Colonic mucosa (tissue), 4 donors: ENCODE data around the gene AGAP2. TPM values are rescaled to one million over a fixed set of nuclear protein-coding genes. Genes with fewer than 3 reads are reported as not detected.

Experiments used
- DNase-seq: peaks from one replicate; pipeline ENCODE4 v3.0.0-alpha.2; 2020
- H3K27ac ChIP-seq: fragments of 200-600 bp; one replicate; pipeline ENCODE4 v1.8.0; 2021
- H3K27me3 ChIP-seq: fragments of 200-600 bp; one replicate; pipeline ENCODE4 v1.8.0; 2021
- H3K36me3 ChIP-seq: fragments of 200-600 bp; one replicate; pipeline ENCODE4 v1.8.0; 2021
- H3K4me1 ChIP-seq: fragments of 200-600 bp; one replicate; pipeline ENCODE4 v1.8.0; 2021; ENCODE audit warnings: mild to moderate bottlenecking
- H3K4me3 ChIP-seq: fragments of 200-600 bp; one replicate; pipeline ENCODE4 v1.8.0; 2021
- H3K9ac ChIP-seq, 2 donors: one replicate each; pipeline ENCODE4 v1.7.0; 2013; ENCODE audit warnings: control low read depth in 2 of 2, low read depth in 2 of 2, low read length in 2 of 2
- H3K9me3 ChIP-seq: fragments of 200-600 bp; one replicate; pipeline ENCODE4 v1.8.0; 2021
- intact Hi-C: fragments of 100-400 bp; cut with DNase I; formaldehyde crosslinking; loops from one replicate; pipeline ENCODE4 v1.14.1; 2022
- total RNA-seq, 2 donors: library from RNA; stranded (reverse); fragmentation: NEBNext Ultra II Directional in 1 of 2; extraction: Animal tissue kit (Norgen Biotek cat#: 25700) in 1 of 2; gene quantifications; one replicate each; pipeline ENCODE4 v1.2.1, GENCODE V29; 2021
- TF ChIP-seq, protein P1 (sequence below): fragments of 200-600 bp; IDR thresholded peaks from one replicate; pipeline ENCODE4 v1.8.0; 2022; ENCODE audit warnings: antibody characterized with exemption, mild to moderate bottlenecking
- donor health status: healthy.
- donor health status: DM: no; HTN: no; CAD: no.
- donor health status: DM: no; HTN: no; CAD: no.

The AGAP2 gene
- total RNA-seq, 2 donors from 2014 or later, result 0.86 to 1.0 TPM

DNA sequence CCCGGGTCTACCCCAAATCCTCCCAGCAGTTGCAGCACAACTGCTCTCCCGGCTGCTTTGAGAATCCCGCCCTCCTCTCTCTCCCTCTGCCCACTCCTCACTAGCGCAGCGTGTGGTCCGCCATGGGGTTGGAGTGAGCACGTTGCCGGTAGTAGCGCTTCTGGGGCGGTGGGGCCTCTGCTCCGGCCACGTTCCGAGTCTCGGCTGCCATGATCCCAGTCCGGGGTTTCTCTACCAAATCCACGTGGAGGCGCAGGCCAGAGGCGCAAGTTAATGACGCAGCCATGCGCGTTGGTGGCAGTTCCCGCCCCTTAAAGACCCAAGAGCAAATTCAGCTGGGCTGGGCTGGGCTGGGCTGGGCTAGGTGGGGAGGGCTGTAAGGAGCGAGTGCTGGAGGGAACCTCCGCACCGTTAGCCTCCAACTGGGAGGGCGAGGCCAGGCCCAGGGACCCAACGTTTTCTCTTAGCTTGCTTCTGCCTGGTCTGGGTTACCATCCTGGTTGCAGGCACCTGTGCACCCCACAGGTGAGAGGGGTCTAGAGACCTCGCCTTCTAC lies 33.4 kb upstream of the AGAP2 start, which contains the start of gene METTL1:
METTL1 (minus strand) TSS at position 233 of the 556 bp plus-strand sequence; CDS start at position 211, 22 bp downstream.
- peak within 1 kb of the TSS; percentile 85 to 94 for H3K9ac ChIP-seq
- no peaks in the 10 kb centered on the region for H3K9me3 ChIP-seq
- intact Hi-C loops, result no loop called here
- H3K27ac ChIP-seq, result peak within 1 kb of the TSS; percentile 95
- peak; percentile 97 for DNase-seq
- no peaks in the 10 kb centered on the region for H3K36me3 ChIP-seq
- TF ChIP-seq, protein P1, sequence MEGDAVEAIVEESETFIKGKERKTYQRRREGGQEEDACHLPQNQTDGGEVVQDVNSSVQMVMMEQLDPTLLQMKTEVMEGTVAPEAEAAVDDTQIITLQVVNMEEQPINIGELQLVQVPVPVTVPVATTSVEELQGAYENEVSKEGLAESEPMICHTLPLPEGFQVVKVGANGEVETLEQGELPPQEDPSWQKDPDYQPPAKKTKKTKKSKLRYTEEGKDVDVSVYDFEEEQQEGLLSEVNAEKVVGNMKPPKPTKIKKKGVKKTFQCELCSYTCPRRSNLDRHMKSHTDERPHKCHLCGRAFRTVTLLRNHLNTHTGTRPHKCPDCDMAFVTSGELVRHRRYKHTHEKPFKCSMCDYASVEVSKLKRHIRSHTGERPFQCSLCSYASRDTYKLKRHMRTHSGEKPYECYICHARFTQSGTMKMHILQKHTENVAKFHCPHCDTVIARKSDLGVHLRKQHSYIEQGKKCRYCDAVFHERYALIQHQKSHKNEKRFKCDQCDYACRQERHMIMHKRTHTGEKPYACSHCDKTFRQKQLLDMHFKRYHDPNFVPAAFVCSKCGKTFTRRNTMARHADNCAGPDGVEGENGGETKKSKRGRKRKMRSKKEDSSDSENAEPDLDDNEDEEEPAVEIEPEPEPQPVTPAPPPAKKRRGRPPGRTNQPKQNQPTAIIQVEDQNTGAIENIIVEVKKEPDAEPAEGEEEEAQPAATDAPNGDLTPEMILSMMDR, result no peak
- peaks cover 1% of the 10 kb centered on the region for H3K27me3 ChIP-seq
- H3K4me3 ChIP-seq, result peak within 1 kb of the TSS; percentile 80
- peaks cover 4% of the 10 kb centered on the region for H3K4me1 ChIP-seq

DNA sequence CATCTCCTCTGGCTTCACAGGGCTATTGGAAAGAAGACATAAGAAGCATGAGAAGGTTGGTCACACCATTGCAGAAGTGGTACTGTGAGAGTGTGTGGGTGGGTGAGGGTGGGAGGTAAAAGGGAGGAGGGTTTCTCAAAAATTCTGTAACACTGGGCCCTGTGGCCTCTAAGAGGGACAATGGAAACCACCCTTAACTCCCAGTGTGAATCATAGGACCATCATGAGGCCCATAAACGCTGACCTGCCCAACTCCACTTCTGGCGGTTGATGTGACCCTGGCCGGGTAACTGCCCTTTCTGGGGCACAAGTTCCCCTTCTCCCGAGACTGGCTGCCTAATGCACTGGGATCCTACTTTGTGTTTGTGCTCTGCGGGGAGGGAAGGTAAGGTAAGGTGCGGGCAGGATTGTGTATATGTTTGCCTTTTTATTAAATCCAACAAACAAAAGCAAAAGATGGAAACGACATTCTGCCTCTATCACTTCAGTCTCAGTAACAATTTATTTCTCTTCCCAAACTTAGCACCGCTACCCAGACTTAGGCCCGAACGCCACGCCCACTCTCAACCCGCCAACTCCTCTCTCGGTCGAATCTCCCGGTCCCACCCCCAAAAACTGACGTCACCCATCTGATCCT lies 32.8 kb upstream of the AGAP2 start:
- DNase-seq, result peak; percentile 91
- H3K4me3 ChIP-seq, result peak overlapping the region; percentile 80
- H3K9me3 ChIP-seq, result no peaks in the 10 kb centered on the region
- H3K27ac ChIP-seq, result peak overlapping the region; percentile 95
- H3K9ac ChIP-seq, result peak overlapping the region; percentile 41 to 94
- peaks cover 7% of the 10 kb centered on the region for H3K27me3 ChIP-seq
- H3K4me1 ChIP-seq, result peaks cover 4% of the 10 kb centered on the region
- no peaks in the 10 kb centered on the region for H3K36me3 ChIP-seq
- intact Hi-C loops, result no loop called here
- TF ChIP-seq, protein P1, result no peak

DNA sequence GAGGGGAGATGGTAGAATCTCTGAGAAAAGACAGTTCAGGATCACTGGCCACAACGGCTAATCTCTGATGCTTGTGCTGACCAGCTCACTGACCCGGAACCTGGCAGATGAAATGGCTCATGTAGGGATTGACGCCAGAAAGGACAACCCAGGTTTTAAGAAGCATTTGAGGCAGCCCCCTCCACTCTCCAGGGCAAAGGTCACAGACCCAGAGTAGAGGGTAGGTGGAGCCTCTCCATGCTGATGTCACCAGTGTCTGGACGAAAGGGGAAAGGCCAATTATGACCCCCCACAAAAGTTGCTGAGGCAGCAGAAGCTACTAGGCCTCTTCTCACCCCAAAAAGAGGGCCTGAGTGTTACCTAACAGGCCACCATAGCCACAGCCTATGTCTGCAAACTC lies 32.2 kb upstream of the AGAP2 start:
- Histone ChIP-seq H3K27ac (no peak overlapping the region), H3K9ac (no peak overlapping the region), H3K9me3 (no peaks in the 10 kb centered on the region), H3K36me3 (no peaks in the 10 kb centered on the region), H3K4me3 (no peak overlapping the region), H3K4me1 (peaks cover 8% of the 10 kb centered on the region), H3K27me3 (peaks cover 13% of the 10 kb centered on the region)
- no peak for DNase-seq
- TF ChIP-seq, protein P1, result no peak
- intact Hi-C loops, result no loop called here

- H3K9ac ChIP-seq, result no peak overlapping the region
- no peak overlapping the region for H3K4me3 ChIP-seq
- no peak for DNase-seq
- peaks cover 25% of the 10 kb centered on the region for H3K27me3 ChIP-seq
- peaks cover 12% of the 10 kb centered on the region for H3K4me1 ChIP-seq
- H3K36me3 ChIP-seq, result no peaks in the 10 kb centered on the region
- no peaks in the 10 kb centered on the region for H3K9me3 ChIP-seq
- TF ChIP-seq, protein P1, result no peak
- no peak overlapping the region for H3K27ac ChIP-seq
- intact Hi-C loops, result no loop called here
Observed at GRCh38 chr12:57769594-57769993, 31.1 kb upstream of the AGAP2 start.

GRCh38 chr12:57767876-57768275 lies 29.3 kb upstream of the AGAP2 start:
- DNase-seq, result no peak
- intact Hi-C loops, result no loop called here
- TF ChIP-seq, protein P1, result no peak
- no peak overlapping the region for H3K27ac ChIP-seq
- no peaks in the 10 kb centered on the region for H3K9me3 ChIP-seq
- H3K9ac ChIP-seq, result no peak overlapping the region
- peaks cover 25% of the 10 kb centered on the region for H3K27me3 ChIP-seq
- H3K36me3 ChIP-seq, result no peaks in the 10 kb centered on the region
- peaks cover 12% of the 10 kb centered on the region for H3K4me1 ChIP-seq
- no peak overlapping the region for H3K4me3 ChIP-seq
